ENCODE results near the gene BCORL1. TPM values are rescaled to one million over a fixed set of nuclear protein-coding genes. Genes with fewer than 3 reads are reported as not detected.

BCORL1 gene
- total RNA-seq, 1 experiment from 2014 or later = 1.4 TPM

DNA sequence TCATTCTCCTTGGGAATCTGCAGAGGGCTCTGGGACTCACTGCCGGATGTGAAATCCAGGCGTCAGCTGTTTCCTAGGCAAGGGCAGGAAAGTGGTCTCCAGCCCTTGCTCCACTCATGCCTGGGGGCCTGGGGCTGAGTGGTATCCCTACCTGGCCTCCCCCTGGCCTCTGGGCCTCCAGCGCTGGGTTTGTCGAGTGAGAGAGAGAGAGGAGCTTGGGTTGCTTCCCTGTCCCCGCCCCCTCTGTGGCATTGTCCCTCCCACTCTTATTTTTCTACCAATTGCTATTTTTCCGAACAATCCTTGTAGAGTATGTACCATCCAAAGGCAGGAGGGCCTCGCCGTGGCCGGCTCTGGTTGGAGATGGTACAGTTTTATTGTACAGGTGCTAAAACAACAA lies 74.8 kb downstream of the BCORL1 start:
- no peak for DNase-seq (ENCODE audit: low read depth)

DNA sequence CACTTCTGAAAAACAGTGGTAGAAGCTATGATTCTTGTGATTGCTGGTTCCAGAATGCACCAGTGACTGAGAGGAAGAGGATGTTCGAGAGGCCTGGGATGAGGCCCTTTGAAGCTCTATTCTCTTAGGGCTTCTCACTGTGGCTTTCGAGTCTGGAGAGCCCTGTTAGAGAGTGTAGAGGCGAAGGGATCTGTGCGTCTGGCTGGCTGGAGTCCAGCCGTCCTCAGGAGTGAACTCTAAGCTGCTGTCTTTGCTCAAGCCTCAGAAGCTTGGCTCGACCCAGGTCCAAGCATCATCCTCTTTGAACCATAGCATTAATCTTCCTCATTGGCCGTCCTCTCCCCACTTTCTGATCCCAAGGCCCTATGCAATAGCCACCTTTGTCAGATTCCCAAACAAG lies 76.2 kb downstream of the BCORL1 start:
- no peak for DNase-seq (ENCODE audit: low read depth)

GRCh38 chrX:130060122-130061069 lies 78.0 kb downstream of the BCORL1 start:
- DNase-seq (ENCODE audit: low read depth) = peak; percentile 57

- DNase-seq (ENCODE audit: low read depth) = no peak
Measured at GRCh38 chrX:130066975-130067615, 84.7 kb downstream of the BCORL1 start.

DNA sequence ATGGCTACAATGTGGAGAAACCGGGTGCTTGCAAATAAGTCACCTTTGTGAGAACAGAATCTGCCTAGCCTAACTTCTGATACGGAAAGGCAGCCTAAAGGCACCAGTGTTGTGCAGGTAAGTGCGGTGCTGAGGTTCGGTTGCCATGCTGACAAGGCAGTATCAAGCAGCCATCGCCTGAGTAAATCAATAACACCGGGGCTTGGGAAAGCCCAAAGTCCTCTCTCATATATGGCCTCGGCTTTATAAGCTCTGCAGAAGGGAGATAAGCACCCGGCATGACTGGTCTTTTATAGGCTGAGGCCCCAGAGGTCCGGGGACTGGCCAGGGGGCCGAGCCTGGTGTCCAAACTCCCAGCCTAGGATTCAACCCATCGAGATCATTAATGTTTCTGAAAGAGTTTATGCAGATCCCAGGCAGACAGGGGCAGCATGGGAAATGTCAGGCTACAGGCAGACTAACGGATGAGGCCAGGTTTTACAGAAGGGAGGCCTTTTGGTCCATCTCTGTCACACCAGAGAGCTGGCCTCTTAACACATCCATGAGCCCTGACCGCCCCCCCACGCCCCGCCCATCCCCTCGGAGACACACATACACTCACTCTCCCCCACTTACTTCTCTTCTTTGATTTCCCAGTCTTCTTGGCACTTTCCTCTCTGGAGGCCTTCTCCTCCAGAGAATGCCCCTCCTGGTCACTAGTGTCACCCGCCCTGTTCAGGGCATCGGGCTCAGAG lies 89.3 kb downstream of the BCORL1 start:
- DNase-seq (ENCODE audit: low read depth) = no peak

DNA sequence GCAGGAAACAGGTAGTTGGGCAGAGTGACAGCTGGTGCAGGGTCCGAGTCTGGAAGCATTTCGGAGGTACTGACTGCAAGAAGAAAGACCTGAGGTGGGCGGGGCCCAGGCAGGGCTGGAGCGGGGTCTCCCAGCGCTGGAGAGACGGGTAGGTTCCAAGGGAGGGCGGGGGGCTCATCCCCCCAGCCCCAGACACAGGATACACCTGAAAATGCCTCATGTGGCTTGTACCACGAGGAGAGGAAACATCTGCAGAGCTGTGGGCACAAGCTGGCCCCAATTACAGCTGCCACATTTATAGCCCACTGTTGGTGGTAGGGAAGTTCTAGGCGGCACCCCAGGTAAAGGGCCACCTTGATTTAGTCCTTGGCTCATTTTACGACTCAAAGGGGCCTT lies 89.9 kb downstream of the BCORL1 start:
- no peak for DNase-seq (ENCODE audit: low read depth)

GRCh38 chrX:130075777-130076176 lies 93.3 kb downstream of the BCORL1 start:
- DNase-seq (ENCODE audit: low read depth) = no peak

GRCh38 chrX:130079824-130080406 lies 97.5 kb downstream of the BCORL1 start:
- peak; percentile 70 for DNase-seq (ENCODE audit: low read depth)

- DNase-seq (ENCODE audit: low read depth) = no peak
Measured at GRCh38 chrX:130080791-130081367, 98.4 kb downstream of the BCORL1 start.

DNA sequence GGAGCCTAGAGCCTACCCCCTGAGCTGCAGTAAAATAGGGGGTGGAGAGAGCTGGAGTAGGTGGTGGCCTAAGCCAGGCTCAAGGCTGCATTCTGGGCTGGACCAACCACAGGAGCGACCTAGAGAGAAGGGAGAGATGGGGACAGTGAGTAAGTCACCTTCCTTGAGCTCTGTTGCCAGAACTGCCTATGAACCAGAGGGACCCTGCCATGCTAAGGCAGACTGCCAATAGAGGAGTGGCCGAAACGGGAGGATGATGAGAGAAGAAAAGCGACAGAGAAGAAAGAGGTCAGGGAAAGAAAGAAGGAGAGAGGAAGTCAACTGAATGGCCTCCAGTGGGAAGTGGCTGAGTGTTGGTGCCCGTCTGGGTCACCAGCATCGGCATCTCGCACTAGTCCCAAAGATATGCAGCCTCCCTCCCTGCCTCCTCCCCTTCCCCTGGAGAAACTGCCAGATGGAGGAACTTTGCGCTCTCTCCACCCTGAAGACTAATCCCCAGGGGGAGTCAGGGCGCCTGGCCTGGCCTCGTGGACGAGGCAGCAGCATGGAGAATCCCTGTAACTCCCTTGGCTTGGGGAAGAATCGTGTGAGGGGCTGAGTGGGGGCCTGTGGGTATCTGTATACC lies 99.1 kb downstream of the BCORL1 start:
- no peak for DNase-seq (ENCODE audit: low read depth)

GRCh38 chrX:130082244-130083106 lies 100.0 kb downstream of the BCORL1 start:
- DNase-seq (ENCODE audit: low read depth) = no peak

GRCh38 chrX:130083107-130083490 lies 100.7 kb downstream of the BCORL1 start:
- no peak for DNase-seq (ENCODE audit: low read depth)

GRCh38 chrX:130083656-130084382 lies 101.4 kb downstream of the BCORL1 start:
- no peak for DNase-seq (ENCODE audit: low read depth)

DNA sequence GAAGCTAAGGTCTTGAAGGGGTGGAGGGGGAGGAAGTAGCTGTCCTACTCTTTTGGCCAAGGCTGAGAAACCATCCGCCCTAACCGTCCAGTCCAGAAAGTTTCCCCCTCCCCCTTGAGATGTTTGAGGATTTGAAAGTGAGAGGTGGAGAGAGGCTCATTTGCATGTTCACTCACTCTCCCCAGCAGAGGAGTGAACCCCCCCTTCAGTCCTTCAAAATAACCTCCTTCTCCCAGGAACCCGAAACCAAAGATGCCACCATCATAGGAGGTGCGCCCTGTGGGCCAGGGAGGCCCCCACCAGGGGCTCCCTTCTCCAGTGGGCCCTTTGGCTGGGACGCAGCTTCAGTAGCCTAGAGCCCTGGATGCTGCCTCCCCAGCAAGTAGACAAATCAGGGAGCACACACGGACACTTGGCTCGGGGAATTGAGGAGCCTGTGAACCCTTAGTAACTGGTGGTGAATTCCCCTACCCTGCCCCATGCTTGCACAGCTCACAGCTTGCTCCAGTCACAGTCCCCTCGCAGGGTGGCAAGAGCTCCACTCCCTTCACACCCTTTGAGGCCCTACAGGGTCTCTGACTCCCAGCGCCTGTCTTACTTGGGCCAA lies 102.3 kb downstream of the BCORL1 start:
- DNase-seq (ENCODE audit: low read depth) = no peak

GRCh38 chrX:130085551-130086446 lies 103.4 kb downstream of the BCORL1 start:
- DNase-seq (ENCODE audit: low read depth) = peak; percentile 80

DNA sequence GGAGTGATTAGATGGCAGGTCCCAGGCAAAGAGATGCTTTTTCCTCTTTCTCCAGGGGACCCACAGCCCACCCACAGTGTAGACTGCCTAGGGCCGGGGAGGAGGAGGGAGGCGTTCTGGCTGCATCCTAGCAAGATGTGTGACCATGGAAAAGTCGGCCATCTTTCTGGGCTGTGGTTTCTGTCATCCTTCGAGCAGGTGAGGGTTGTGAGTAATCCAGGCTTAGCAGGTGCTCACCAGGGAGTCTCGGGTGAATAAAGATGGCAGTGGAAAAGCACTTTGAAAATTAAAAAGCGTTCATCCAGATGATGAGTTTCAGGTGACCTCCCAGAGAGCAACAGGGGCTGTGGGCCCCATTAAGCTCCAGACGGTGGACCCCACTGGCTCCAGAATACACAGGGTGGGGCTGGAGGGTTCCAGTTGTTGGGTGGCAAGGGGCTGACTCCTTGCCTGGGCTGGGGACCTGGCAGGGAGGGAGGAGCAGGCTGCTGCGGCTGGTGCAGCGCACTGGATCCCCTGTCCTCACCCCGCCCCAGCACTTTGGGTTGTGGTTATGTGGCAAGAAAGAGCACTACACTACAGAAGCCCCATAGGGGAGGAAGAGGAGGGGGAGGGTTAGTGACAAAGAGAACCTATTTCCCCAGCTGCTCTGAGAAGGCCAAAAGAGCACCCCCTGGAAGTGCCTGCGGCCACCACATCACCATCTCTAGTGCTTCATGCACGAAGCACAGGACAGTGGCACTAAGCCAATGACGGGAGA lies 104.2 kb downstream of the BCORL1 start:
- DNase-seq (ENCODE audit: low read depth) = no peak

GRCh38 chrX:130090364-130090763 lies 107.9 kb downstream of the BCORL1 start:
- DNase-seq (ENCODE audit: low read depth) = no peak

Measured in LHCN-M2 (cell line).